ENCODE measurements around the gene PALD1. TPM values are rescaled to one million over a fixed set of nuclear protein-coding genes. Genes with fewer than 3 reads are reported as not detected.

Gene PALD1
- total and polyA plus RNA-seq, 4 donors, result 3.9 to 11.5 (median 8.2) TPM

DNA sequence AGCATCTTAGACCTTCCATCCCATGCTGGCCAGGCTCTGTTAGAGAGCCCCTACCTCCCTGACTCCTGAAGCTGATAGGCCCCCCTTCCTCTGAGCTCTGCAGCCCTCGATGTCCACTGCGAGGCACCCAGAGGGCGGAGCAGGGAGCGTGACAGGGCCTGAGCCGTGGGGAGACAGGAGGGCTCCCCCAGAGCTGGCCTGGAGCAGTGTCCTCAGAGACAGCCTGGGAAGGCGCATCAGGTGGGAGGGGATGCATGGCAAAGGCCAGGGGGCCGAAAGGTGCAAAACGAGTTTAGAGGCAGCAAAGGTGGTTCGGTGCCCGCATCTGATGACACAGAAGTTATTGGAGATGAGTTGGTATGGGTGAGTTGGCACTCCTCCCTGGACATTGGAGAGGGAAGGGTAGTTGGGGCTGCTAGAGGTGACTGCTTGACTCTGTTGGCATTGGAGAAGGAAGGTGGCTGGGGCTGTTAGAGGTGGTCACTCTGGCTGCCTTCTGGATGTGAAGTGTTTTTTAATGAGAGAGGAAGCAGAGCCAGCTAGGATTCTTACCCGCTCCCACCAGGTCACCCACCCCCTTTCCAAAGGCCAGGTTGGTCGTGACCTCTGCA lies 70.9 kb downstream of the PALD1 start:
- Histone ChIP-seq H3K36me3 (ENCODE audit: control insufficient read depth in 1 of 2, insufficient read depth in 2 of 2, low read length in 1 of 2) (no peaks in the 10 kb centered on the region), H3K4me3 (ENCODE audit: low read length in 2 of 2) (no peak overlapping the region), H3K4me1 (ENCODE audit: control insufficient read depth in 1 of 2, insufficient read depth in 2 of 2, low read length in 2 of 2) (no peaks in the 10 kb centered on the region), H3K27me3 (ENCODE audit: control insufficient read depth in 1 of 2, insufficient read depth in 2 of 2, low read length in 1 of 2) (no peaks in the 10 kb centered on the region), H3K9me3 (ENCODE audit: control insufficient read depth, low read length) (no peaks in the 10 kb centered on the region), H3K27ac (ENCODE audit: low read depth in 1 of 2, low read length in 2 of 2) (no peak overlapping the region)
- no peak for DNase-seq
- 86 to 88% methylated on average over 12 of the region's 12 CpGs for WGBS, 2 donors
- intact Hi-C loops (cut with DNase I), result no loop called here
- ATAC-seq (ENCODE audit: low FRiP score), result peak; percentile 37

- no peaks in the 10 kb centered on the region for H3K9me3 ChIP-seq (ENCODE audit: control insufficient read depth, low read length)
- H3K27ac ChIP-seq (ENCODE audit: low read depth in 1 of 2, low read length in 2 of 2), result no peak overlapping the region
- ATAC-seq (ENCODE audit: low FRiP score) (peak; percentile 78), DNase-seq (peak in 1 of 2 donors; percentile 74)
- H3K27me3 ChIP-seq (ENCODE audit: control insufficient read depth in 1 of 2, insufficient read depth in 2 of 2, low read length in 1 of 2), result no peaks in the 10 kb centered on the region
- no peak overlapping the region for H3K4me3 ChIP-seq (ENCODE audit: low read length in 2 of 2)
- WGBS, 2 donors, result 71 to 76% methylated on average over 3 of the region's 3 CpGs
- H3K4me1 ChIP-seq (ENCODE audit: control insufficient read depth in 1 of 2, insufficient read depth in 2 of 2, low read length in 2 of 2), result no peaks in the 10 kb centered on the region
- intact Hi-C loops (cut with DNase I), result loop anchor here (1.0 to 5.0 kb wide), 2 partner anchors 209 to 327 kb away; no protein-coding TSS in a partner anchor
- H3K36me3 ChIP-seq (ENCODE audit: control insufficient read depth in 1 of 2, insufficient read depth in 2 of 2, low read length in 1 of 2), result no peaks in the 10 kb centered on the region
Measured at GRCh38 chr10:70549962-70550458, 71.4 kb downstream of the PALD1 start.

DNA sequence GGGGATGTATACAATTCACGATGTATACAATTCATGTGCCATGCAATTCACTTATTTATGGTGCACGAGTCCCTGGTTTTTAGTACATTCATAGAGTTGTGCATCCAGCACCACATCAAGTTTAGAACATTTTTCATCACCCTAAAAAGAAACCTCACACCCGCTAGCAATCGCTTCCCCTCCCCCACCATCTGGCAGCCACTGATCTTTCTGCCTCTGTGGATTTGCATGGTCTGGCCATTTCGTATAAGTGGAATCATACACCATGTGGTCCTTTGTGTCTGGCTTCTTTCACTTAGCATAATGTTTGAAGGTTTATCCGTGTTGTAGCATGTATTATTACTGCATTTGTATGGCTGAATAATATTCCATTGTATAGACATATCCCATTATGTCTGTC lies 71.9 kb downstream of the PALD1 start:
- no peak overlapping the region for H3K27ac ChIP-seq (ENCODE audit: low read depth in 1 of 2, low read length in 2 of 2)
- ATAC-seq (ENCODE audit: low FRiP score) (no peak), DNase-seq (no peak)
- WGBS, 2 donors, result 89% methylated on average over 6 of the region's 6 CpGs
- no peak overlapping the region for H3K4me3 ChIP-seq (ENCODE audit: low read length in 2 of 2)
- H3K4me1 ChIP-seq (ENCODE audit: control insufficient read depth in 1 of 2, insufficient read depth in 2 of 2, low read length in 2 of 2), result no peaks in the 10 kb centered on the region
- H3K36me3 ChIP-seq (ENCODE audit: control insufficient read depth in 1 of 2, insufficient read depth in 2 of 2, low read length in 1 of 2), result no peaks in the 10 kb centered on the region
- no peaks in the 10 kb centered on the region for H3K9me3 ChIP-seq (ENCODE audit: control insufficient read depth, low read length)
- H3K27me3 ChIP-seq (ENCODE audit: control insufficient read depth in 1 of 2, insufficient read depth in 2 of 2, low read length in 1 of 2), result no peaks in the 10 kb centered on the region
- intact Hi-C loops (cut with DNase I), result loop anchor here (1.0 to 5.0 kb wide), 2 partner anchors 209 to 327 kb away; no protein-coding TSS in a partner anchor

DNA sequence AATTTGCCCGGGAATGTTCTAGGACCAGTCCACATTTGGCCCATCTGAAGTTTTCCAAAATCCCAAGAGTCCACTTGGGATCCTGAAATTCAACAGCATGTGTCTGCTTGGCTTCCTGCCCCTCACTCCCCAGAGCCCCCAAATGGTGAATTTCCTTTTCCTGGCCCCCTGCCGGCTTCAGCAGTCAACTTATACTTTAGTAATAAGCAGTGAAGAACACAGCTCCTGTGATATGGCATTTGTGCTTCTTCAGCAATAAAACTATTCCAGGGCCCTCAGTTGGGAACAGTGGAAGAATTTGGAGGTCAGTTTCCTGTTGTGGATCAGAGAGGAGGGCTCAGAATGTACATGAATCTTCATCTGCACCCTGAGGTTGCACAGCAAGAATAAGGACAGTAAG lies 72.9 kb downstream of the PALD1 start:
- DNase-seq, result no peak
- Histone ChIP-seq H3K9me3 (ENCODE audit: control insufficient read depth, low read length) (no peaks in the 10 kb centered on the region), H3K4me3 (ENCODE audit: low read length in 2 of 2) (no peak overlapping the region), H3K27ac (ENCODE audit: low read depth in 1 of 2, low read length in 2 of 2) (no peak overlapping the region), H3K4me1 (ENCODE audit: control insufficient read depth in 1 of 2, insufficient read depth in 2 of 2, low read length in 2 of 2) (no peaks in the 10 kb centered on the region), H3K36me3 (ENCODE audit: control insufficient read depth in 1 of 2, insufficient read depth in 2 of 2, low read length in 1 of 2) (no peaks in the 10 kb centered on the region), H3K27me3 (ENCODE audit: control insufficient read depth in 1 of 2, insufficient read depth in 2 of 2, low read length in 1 of 2) (no peaks in the 10 kb centered on the region)
- no peak for ATAC-seq (ENCODE audit: low FRiP score)
- WGBS, 2 donors, result 61 to 62% methylated on average over 2 of the region's 2 CpGs
- intact Hi-C loops (cut with DNase I), result loop anchor here (5.0 kb wide), 1 partner anchor 326 kb away; no protein-coding TSS in a partner anchor

DNA sequence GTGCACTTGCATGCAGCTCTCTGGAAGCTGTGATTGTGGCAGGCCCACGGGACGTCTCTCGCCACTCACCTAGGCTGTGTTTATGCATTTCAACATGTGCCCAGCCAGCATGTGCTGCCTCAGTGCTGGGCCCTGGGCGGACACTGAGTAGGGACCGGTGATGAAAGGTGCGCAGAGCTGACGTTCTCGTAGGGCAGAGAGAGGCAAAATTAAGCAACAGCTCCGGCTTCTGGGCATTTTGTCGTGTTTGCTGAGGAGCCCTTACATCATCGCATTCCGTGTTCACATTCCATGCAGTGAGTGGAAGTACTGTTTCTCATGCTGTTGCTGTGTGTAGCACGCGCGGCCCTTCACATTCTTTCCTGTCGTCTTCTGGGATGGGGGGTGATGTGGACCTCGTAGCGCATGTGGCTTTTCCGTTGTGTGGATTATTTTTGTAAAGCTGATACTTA lies 73.4 kb downstream of the PALD1 start:
- Histone ChIP-seq H3K27me3 (ENCODE audit: control insufficient read depth in 1 of 2, insufficient read depth in 2 of 2, low read length in 1 of 2) (no peaks in the 10 kb centered on the region), H3K36me3 (ENCODE audit: control insufficient read depth in 1 of 2, insufficient read depth in 2 of 2, low read length in 1 of 2) (no peaks in the 10 kb centered on the region), H3K4me3 (ENCODE audit: low read length in 2 of 2) (no peak overlapping the region), H3K4me1 (ENCODE audit: control insufficient read depth in 1 of 2, insufficient read depth in 2 of 2, low read length in 2 of 2) (no peaks in the 10 kb centered on the region), H3K27ac (ENCODE audit: low read depth in 1 of 2, low read length in 2 of 2) (no peak overlapping the region), H3K9me3 (ENCODE audit: control insufficient read depth, low read length) (no peaks in the 10 kb centered on the region)
- ATAC-seq (ENCODE audit: low FRiP score) (no peak), DNase-seq (no peak)
- WGBS, 2 donors, result 13 to 36% methylated on average over 19 of the region's 19 CpGs
- intact Hi-C loops (cut with DNase I), result loop anchor here (5.0 kb wide), 1 partner anchor 325 kb away; no protein-coding TSS in a partner anchor

- Histone ChIP-seq H3K4me3 (ENCODE audit: low read length in 2 of 2) (no peak overlapping the region), H3K27me3 (ENCODE audit: control insufficient read depth in 1 of 2, insufficient read depth in 2 of 2, low read length in 1 of 2) (no peaks in the 10 kb centered on the region), H3K36me3 (ENCODE audit: control insufficient read depth in 1 of 2, insufficient read depth in 2 of 2, low read length in 1 of 2) (no peaks in the 10 kb centered on the region), H3K4me1 (ENCODE audit: control insufficient read depth in 1 of 2, insufficient read depth in 2 of 2, low read length in 2 of 2) (no peaks in the 10 kb centered on the region), H3K27ac (ENCODE audit: low read depth in 1 of 2, low read length in 2 of 2) (no peak overlapping the region), H3K9me3 (ENCODE audit: control insufficient read depth, low read length) (no peaks in the 10 kb centered on the region)
- intact Hi-C loops (cut with DNase I), result loop anchor here (5.0 kb wide), 1 partner anchor 325 kb away; no protein-coding TSS in a partner anchor
- WGBS, 2 donors, result 81 to 86% methylated on average over 6 of the region's 6 CpGs
- DNase-seq (no peak), ATAC-seq (ENCODE audit: low FRiP score) (no peak)
Measured at GRCh38 chr10:70552586-70552985, 74.0 kb downstream of the PALD1 start.

GRCh38 chr10:70555371-70555770 lies 76.8 kb downstream of the PALD1 start:
- no peak overlapping the region for H3K27ac ChIP-seq (ENCODE audit: low read depth in 1 of 2, low read length in 2 of 2)
- no peaks in the 10 kb centered on the region for H3K36me3 ChIP-seq (ENCODE audit: control insufficient read depth in 1 of 2, insufficient read depth in 2 of 2, low read length in 1 of 2)
- 86 to 90% methylated on average over 11 of the region's 11 CpGs for WGBS, 2 donors
- peak; percentile 19 to 68 for DNase-seq
- intact Hi-C loops (cut with DNase I), result no loop called here
- H3K4me1 ChIP-seq (ENCODE audit: control insufficient read depth in 1 of 2, insufficient read depth in 2 of 2, low read length in 2 of 2), result no peaks in the 10 kb centered on the region
- no peaks in the 10 kb centered on the region for H3K27me3 ChIP-seq (ENCODE audit: control insufficient read depth in 1 of 2, insufficient read depth in 2 of 2, low read length in 1 of 2)
- no peaks in the 10 kb centered on the region for H3K9me3 ChIP-seq (ENCODE audit: control insufficient read depth, low read length)
- H3K4me3 ChIP-seq (ENCODE audit: low read length in 2 of 2), result no peak overlapping the region
- ATAC-seq (ENCODE audit: low FRiP score), result no peak

DNA sequence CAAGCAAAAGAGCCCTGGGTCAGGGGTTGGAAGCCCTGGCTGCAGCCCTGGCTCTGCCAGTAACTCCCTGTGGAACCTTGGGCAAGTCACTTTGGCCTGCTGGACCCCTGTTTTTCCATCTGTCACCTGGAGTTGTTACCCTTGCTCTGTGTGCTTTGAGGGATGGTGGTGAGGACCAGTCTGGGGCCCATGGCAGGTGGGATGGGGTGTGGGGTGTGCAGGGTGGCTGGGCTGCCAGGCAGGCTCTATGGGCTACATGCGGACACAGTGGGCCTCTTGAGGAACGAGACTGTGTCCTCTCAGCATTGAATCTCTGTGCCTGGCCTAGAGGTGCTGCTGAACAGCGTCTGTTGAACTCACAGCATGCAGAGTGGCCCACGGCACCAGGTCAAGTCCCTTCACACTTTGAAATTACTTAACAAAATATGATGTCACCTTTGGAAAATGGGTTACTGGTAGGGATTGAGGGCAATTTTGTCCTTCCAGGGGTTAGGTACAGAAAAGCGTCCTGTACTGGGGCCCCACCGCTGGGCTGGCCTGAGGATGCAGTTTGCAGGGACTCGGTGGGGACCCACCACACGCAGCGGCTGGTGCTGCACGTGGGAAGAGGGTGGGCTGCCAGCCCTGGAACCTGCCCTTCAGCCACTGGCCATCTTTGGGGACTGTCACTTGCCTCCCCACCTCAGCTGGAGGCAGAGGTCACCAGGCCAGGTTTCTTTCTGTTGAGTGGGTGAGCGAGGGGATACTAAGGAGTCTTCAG lies 78.7 kb downstream of the PALD1 start:
- H3K27ac ChIP-seq (ENCODE audit: low read depth in 1 of 2, low read length in 2 of 2), result no peak overlapping the region
- intact Hi-C loops (cut with DNase I), result no loop called here
- no peaks in the 10 kb centered on the region for H3K36me3 ChIP-seq (ENCODE audit: control insufficient read depth in 1 of 2, insufficient read depth in 2 of 2, low read length in 1 of 2)
- H3K27me3 ChIP-seq (ENCODE audit: control insufficient read depth in 1 of 2, insufficient read depth in 2 of 2, low read length in 1 of 2), result no peaks in the 10 kb centered on the region
- no peak overlapping the region for H3K4me3 ChIP-seq (ENCODE audit: low read length in 2 of 2)
- H3K4me1 ChIP-seq (ENCODE audit: control insufficient read depth in 1 of 2, insufficient read depth in 2 of 2, low read length in 2 of 2), result no peaks in the 10 kb centered on the region
- WGBS, 2 donors, result 97 to 99% methylated on average over 11 of the region's 11 CpGs
- ATAC-seq (ENCODE audit: low FRiP score) (no peak), DNase-seq (peak; percentile 22 to 61)
- H3K9me3 ChIP-seq (ENCODE audit: control insufficient read depth, low read length), result no peaks in the 10 kb centered on the region

All from aorta (tissue), 5 donors.